Measurements from ENCODE around the gene ATXN7. TPM values are rescaled to one million over a fixed set of nuclear protein-coding genes. Genes with fewer than 3 reads are reported as not detected.
A peak's percentile ranks its signal among the peaks of the same experiment; 100 is the strongest.

Gene ATXN7, protein sequence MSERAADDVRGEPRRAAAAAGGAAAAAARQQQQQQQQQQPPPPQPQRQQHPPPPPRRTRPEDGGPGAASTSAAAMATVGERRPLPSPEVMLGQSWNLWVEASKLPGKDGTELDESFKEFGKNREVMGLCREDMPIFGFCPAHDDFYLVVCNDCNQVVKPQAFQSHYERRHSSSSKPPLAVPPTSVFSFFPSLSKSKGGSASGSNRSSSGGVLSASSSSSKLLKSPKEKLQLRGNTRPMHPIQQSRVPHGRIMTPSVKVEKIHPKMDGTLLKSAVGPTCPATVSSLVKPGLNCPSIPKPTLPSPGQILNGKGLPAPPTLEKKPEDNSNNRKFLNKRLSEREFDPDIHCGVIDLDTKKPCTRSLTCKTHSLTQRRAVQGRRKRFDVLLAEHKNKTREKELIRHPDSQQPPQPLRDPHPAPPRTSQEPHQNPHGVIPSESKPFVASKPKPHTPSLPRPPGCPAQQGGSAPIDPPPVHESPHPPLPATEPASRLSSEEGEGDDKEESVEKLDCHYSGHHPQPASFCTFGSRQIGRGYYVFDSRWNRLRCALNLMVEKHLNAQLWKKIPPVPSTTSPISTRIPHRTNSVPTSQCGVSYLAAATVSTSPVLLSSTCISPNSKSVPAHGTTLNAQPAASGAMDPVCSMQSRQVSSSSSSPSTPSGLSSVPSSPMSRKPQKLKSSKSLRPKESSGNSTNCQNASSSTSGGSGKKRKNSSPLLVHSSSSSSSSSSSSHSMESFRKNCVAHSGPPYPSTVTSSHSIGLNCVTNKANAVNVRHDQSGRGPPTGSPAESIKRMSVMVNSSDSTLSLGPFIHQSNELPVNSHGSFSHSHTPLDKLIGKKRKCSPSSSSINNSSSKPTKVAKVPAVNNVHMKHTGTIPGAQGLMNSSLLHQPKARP
- 4.8 and 8.4 TPM in 2 replicates for total RNA-seq (2014; rRNA removed; shearing (Covaris generic))

DNA sequence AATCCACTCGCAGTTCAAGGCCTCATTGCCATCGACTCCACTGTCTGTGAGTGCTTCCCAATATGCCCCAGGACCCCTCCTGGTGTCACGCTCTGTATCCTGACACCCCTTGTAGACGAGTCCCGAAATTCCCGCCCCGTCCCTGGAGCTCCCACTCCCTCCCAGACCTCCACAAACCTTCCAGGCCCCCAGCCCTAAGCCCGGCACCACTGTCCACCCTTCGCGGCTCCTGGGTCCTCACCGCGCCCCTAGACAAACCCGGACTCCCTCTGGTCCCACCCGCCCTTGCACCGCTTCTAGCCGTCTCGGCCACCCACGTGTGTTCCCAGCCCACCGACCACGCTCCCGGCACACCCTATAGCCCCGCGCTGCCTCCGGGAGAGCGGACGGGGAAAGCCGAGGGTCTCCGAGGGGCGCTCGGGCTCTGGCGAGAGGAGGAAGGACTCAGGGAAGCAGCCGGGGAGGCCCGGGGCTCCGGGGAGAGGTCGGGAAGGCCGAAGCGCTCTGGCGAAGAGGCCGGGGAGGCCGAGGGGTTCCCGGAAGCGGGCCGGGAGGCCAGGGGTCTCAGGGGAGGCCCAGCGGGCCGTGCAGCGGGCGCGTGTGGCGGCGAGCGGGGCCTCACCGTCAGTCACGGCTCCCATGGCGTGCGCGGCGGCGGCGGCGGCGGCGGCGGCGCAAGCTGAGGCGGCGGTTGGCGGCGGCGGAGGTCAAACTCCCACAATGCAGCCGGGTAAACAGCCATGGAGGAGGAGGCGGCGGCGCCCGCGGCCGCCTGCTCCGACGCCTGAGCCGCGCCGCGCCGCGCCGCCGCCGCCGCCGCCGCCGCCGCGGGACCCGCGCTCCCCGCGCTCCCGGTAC, at the start of gene ATXN7, which contains the start of gene THOC7:
Gene ATXN7, plus strand, starts transcription at position 718 of the 858 bp plus-strand sequence. CDS start 48,732 bp downstream, outside the sequence.
Gene THOC7, minus strand, starts transcription at position 656 of the 858 bp plus-strand sequence. Its CDS starts 15 bp downstream, at position 641.
- peak; percentile 74 for DNase-seq (ENCODE audit: low read depth)

GRCh38 chr3:63814237-63814636, 49.4 kb upstream of the ATXN7 start:
- no peak for DNase-seq (ENCODE audit: low read depth)

DNA sequence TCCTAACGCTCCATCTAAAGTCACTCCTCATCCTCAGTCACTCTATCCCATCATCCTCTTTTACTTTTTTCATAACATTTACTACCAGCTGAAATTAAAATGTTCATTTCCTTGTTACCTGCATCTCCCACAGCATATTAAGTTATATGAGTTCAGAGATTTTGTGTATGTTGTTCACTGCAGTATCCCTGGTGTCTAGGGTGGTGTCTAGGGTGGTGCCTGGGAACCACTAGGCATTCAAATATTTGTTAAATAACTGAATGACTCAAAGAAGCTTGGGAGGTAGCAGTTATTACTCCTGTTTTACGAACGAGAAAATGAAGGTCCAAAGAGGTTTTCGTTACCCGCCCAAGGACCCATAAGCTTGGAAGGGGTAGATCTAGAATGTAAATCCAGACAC, 46.4 kb upstream of the ATXN7 start:
- DNase-seq (ENCODE audit: low read depth) = no peak

DNA sequence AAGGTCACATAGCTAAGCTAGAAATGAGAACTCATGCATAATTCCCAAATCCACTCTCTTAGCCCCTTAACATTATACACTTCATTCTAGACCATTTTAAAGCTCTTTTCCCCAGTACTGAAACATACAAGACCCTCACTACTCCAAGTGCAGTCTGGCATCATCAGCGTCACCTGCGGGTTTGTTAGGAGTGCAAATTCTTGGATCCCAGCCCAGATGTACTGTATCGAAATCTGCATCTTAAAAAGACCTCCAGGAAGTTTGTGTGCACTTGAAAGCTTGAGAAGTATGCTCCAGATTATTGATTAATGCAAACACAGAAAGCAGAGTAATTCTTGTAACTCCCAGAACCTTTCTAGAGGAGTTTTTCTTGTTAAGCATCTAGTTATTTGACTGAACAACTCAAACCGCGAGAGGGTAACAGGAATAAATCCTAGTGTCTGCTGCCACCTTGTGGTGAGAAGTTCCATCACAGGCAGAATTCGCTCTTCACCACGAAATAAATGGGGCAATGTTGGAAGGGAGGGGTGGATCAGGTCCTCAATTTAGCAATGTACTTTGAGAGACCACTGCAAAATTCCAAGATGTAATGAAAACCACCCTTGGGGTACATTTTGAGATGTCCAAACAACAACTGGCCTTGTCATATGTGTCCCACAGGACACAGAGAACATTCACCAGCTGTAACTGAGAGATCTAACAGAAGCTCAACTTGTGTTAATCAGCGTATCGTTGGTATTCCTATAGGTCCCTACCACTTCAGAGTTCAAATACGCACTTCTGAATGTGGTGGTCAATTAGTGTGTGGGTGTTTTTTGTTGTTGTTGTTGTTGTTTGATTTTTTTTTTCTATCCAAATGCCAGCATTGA, 45.2 kb upstream of the ATXN7 start:
- DNase-seq (ENCODE audit: low read depth) = peak; percentile 37

DNA sequence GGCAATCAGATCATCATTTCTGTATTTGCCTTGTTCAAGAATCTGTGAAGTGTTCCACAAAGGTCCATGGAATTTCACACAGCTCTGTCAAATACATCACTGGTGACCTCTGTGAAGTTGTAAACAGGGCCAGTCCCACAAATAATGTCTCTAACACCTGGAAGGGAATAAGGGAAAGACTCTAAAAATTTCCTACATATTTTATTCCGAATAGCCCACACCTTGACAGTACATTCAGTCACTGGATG, 44.6 kb upstream of the ATXN7 start, which contains the start of gene C3orf49:
Gene C3orf49, plus strand, starts transcription at position 149 of the 248 bp plus-strand sequence. CDS start 173 bp downstream, outside the sequence.
- DNase-seq (ENCODE audit: low read depth) = no peak

- DNase-seq (ENCODE audit: low read depth) = peak; percentile 62
Observed at GRCh38 chr3:63824309-63824708, 39.4 kb upstream of the ATXN7 start.

DNA sequence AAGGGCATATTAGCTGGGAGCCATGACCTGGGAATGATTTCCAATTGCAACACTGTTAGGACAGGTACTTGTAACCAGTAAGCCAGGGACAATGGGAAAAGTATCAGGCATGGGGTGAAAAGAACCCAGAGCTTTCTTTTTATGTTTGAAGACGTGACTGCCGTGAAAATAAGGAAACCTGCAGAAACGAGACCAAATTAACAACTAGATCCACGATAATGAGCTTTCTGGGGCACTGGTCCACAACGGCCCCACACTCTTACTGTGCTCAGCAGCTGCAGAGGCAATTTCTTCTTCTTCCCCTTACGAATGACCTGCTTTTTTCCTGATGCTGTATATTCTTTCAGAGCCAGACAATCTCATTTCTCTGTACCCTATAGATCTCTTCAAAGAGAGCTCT, 33.1 kb upstream of the ATXN7 start:
- no peak for DNase-seq (ENCODE audit: low read depth)

DNA sequence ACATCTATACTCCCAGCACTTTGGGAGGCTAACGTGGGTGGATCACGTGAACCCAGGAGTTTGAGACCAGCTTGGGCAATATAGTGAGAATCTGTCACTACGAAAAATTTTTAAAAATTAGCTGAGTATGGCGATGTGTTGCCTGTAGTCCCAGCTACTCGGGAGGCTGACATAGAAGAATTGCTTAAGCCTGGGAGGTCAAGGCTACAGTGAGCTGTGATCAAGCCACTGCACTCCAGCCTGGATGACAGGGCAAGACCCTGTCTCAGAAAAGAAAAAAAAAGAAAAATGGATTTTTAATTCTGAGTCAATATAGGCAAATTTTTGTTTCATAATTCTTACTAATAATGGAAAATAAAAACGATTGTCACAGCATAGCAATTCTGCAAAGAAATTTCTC, 31.3 kb upstream of the ATXN7 start:
- no peak for DNase-seq (ENCODE audit: low read depth)

DNA sequence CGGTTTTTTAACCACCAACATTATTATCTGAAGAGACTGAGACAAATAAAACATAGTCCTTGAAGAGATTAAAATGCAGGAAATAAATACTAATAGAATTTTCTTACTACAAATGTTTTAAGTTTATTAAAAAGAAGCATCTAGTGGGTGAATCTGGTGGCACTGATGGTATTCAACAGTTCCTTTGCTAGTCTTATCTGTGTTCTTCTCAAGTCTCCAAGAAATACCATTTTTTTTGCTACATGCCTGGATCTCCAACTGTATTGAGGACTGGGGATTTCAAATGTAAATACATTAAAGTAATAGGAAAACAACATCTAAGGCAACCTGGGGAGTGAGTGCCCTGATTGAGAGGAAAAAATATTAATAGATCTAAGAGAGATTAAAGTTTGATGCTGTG, 22.0 kb upstream of the ATXN7 start:
- DNase-seq (ENCODE audit: low read depth) = no peak

GRCh38 chr3:63842127-63842526, 21.5 kb upstream of the ATXN7 start:
- no peak for DNase-seq (ENCODE audit: low read depth)

GRCh38 chr3:63845215-63845614, 18.5 kb upstream of the ATXN7 start:
- DNase-seq (ENCODE audit: low read depth) = no peak

GRCh38 chr3:63847718-63848450, 15.8 kb upstream of the ATXN7 start:
- DNase-seq (ENCODE audit: low read depth) = no peak

GRCh38 chr3:63849175-63849574, 14.5 kb upstream of the ATXN7 start:
- no peak for DNase-seq (ENCODE audit: low read depth)

GRCh38 chr3:63851287-63851686, 12.4 kb upstream of the ATXN7 start:
- no peak for DNase-seq (ENCODE audit: low read depth)

- DNase-seq (ENCODE audit: low read depth) = no peak
Observed at GRCh38 chr3:63853106-63853505, 10.6 kb upstream of the ATXN7 start.

- no peak for DNase-seq (ENCODE audit: low read depth)
Observed at GRCh38 chr3:63855333-63855940, 8.2 kb upstream of the ATXN7 start.

DNA sequence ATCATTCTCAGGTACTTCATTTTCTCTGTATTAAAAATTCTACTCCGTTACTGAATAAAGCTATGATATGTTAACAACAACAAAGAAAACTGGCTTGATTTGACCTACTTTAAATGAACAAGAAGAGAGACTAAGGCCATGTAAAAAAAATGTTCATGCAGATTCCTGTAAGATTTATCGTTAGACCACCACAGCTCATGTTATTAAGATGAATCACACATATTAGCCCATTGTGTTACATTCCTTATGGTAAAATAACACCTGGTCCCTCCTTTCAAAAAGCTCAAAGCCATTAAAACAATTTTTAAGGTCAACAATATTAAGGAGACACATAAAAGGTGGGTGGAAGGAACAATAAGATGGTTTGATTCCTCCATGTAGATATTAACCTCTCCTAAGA, 6.4 kb upstream of the ATXN7 start:
- no peak for DNase-seq (ENCODE audit: low read depth)

- no peak for DNase-seq (ENCODE audit: low read depth)
Observed at GRCh38 chr3:63860776-63861175, 2.9 kb upstream of the ATXN7 start.

- DNase-seq (ENCODE audit: low read depth) = no peak
Observed at GRCh38 chr3:63861306-63861705, 2.4 kb upstream of the ATXN7 start.

DNA sequence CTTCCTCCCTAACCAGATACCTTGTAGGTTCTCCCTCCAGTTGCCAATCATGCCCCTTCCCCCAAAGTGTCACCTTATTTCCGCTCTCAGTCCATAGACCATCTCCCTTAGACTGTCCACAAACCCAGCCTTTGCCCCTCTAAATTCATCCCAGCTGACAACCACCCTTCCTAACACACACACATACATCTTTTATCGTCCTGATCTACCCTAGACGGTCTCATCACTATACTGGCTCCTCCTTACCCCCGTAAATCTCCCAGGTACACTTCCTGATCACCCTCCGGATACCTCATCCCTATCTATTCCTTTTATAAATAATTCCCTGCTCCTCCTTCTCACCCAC, 890 bp upstream of the ATXN7 start:
- no peak for DNase-seq (ENCODE audit: low read depth)
